ENCODE data around the gene POFUT1. TPM values are rescaled to one million over a fixed set of nuclear protein-coding genes. Genes with fewer than 3 reads are reported as not detected.
A peak's percentile ranks its signal among the peaks of the same experiment; 100 is the strongest.

The POFUT1 gene
- polyA plus RNA-seq, 1 donor, result 147 TPM

DNA sequence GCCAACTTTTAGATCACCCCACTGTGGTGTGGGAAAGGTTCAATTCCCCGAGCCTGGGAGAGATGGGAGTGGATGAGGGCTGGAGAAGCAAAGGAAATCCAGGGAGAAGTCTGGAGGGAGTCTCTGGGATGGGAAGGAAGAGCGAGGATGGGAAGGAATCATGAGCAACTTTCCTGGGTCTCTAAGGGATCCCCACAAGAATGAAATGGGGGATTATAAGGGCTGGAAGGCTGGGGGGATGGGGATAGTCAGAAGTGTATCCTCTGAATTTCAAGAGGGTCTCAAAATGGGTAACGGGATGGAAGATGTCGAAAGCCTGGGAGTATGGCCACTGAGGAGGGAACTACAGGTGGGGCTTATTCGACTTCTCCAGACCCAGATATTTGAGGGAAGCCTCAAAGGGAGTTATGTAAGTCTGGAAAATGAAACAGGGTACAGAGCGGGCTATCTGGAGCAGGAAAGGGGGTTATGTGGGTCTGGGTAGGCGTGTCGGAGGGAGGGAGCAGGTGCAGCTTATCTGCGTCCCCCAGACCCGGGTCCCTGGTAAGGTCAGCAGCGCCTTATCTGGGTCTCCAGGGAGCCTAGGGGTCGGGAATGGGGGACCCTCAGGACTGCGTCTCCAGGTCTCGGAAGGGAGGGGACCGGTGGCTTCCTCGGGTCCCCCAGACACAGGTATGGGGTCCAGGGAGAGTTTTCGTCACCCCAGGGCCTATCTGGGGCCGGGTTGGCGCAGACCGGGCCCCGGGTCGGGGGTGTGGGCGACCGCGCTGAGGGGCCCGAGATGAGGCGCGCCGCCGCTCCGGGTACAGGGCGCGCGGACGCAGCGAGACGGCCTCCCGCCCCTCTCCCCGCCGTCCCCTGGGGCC lies 687 bp upstream of the POFUT1 start:
- WGBS (ENCODE audit: insufficient coverage, low lambda C conversion rate), result 20% methylated on average over 2 of the region's 40 CpGs
- no peaks in the 10 kb centered on the region for H3K9me3 ChIP-seq (ENCODE audit: control insufficient read depth, low read depth, low read length)
- H3K27ac ChIP-seq (ENCODE audit: low read length), result peak overlapping the region; percentile 84
- peak in 1 of 2 donors; percentile 54 for DNase-seq
- H3K27me3 ChIP-seq (ENCODE audit: control insufficient read depth, insufficient read depth, low read length), result no peaks in the 10 kb centered on the region
- H3K4me3 ChIP-seq (ENCODE audit: low read length), result peak overlapping the region; percentile 92
- H3K4me1 ChIP-seq (ENCODE audit: control insufficient read depth, insufficient read depth, low read length), result peaks cover 42% of the 10 kb centered on the region
- peaks cover 34% of the 10 kb centered on the region for H3K36me3 ChIP-seq (ENCODE audit: control insufficient read depth, insufficient read depth, low read length)

- DNase-seq, result peak in 1 of 2 donors; percentile 48
- Histone ChIP-seq H3K4me1 (ENCODE audit: control insufficient read depth, insufficient read depth, low read length) (peaks cover 30% of the 10 kb centered on the region), H3K27me3 (ENCODE audit: control insufficient read depth, insufficient read depth, low read length) (no peaks in the 10 kb centered on the region), H3K27ac (ENCODE audit: low read length) (peak overlapping the region; percentile 97), H3K9me3 (ENCODE audit: control insufficient read depth, low read depth, low read length) (no peaks in the 10 kb centered on the region), H3K4me3 (ENCODE audit: low read length) (peak overlapping the region; percentile 98), H3K36me3 (ENCODE audit: control insufficient read depth, insufficient read depth, low read length) (peaks cover 29% of the 10 kb centered on the region)
- WGBS (ENCODE audit: insufficient coverage, low lambda C conversion rate), result no CpG with 5 or more reads among the region's 13 CpGs
These were observed 947 bp downstream of the POFUT1 start for GRCh38 chr20:32208499-32209154.

GRCh38 chr20:32209850-32210605 lies 2.3 kb downstream of the POFUT1 start:
- peaks cover 37% of the 10 kb centered on the region for H3K36me3 ChIP-seq (ENCODE audit: control insufficient read depth, insufficient read depth, low read length)
- H3K27me3 ChIP-seq (ENCODE audit: control insufficient read depth, insufficient read depth, low read length), result no peaks in the 10 kb centered on the region
- no CpG with 5 or more reads among the region's 9 CpGs for whole genome bisulfite sequencing (ENCODE audit: insufficient coverage, low lambda C conversion rate)
- H3K27ac ChIP-seq (ENCODE audit: low read length), result peak overlapping the region; percentile 97
- no peaks in the 10 kb centered on the region for H3K9me3 ChIP-seq (ENCODE audit: control insufficient read depth, low read depth, low read length)
- peak overlapping the region; percentile 98 for H3K4me3 ChIP-seq (ENCODE audit: low read length)
- peak in 1 of 2 donors; percentile 56 for DNase-seq
- H3K4me1 ChIP-seq (ENCODE audit: control insufficient read depth, insufficient read depth, low read length), result peaks cover 29% of the 10 kb centered on the region

DNA sequence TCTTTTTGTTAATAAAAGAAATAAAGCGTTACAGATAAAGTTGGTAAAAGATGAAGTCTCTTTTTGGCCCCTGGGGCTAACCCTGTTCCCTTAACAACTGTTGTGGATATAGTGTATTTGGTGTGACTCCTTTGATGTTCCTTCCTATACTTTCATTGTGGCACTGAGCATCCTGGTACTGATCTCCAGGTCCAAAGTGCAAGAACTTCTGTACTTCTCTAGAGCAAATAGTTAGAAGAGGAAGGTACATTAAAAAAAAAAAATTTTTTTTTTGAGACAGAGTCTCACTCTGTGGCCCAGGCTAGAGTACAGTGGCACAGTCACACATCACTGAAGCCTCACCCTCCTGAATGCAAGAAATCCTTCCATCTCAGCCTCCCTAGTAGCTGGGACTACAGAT lies 6.2 kb downstream of the POFUT1 start:
- Histone ChIP-seq H3K27me3 (ENCODE audit: control insufficient read depth, insufficient read depth, low read length) (no peaks in the 10 kb centered on the region), H3K27ac (ENCODE audit: low read length) (peak overlapping the region; percentile 98), H3K4me3 (ENCODE audit: low read length) (no peak overlapping the region), H3K9me3 (ENCODE audit: control insufficient read depth, low read depth, low read length) (no peaks in the 10 kb centered on the region), H3K36me3 (ENCODE audit: control insufficient read depth, insufficient read depth, low read length) (peaks cover 69% of the 10 kb centered on the region), H3K4me1 (ENCODE audit: control insufficient read depth, insufficient read depth, low read length) (peaks cover 63% of the 10 kb centered on the region)
- 40% methylated on average over 1 of the region's 1 CpG for WGBS (ENCODE audit: insufficient coverage, low lambda C conversion rate)
- DNase-seq, result peak in 1 of 2 donors; percentile 67

DNA sequence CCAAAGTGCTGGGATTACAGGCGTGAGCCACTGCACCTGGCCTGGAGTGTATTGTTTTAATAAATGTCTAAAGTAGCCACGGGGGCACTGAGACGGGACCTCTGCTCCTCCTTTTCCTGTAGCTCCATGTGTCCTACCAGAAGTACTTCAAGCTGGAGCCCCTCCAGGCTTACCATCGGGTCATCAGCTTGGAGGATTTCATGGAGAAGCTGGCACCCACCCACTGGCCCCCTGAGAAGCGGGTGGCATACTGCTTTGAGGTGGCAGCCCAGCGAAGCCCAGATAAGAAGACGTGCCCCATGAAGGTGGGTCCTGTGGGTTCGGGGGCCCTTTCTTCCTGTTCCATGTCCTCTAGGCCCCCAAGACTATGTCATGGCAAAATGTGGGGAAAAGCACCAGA lies 7.5 kb downstream of the POFUT1 start:
- Histone ChIP-seq H3K4me1 (ENCODE audit: control insufficient read depth, insufficient read depth, low read length) (peaks cover 53% of the 10 kb centered on the region), H3K36me3 (ENCODE audit: control insufficient read depth, insufficient read depth, low read length) (peaks cover 71% of the 10 kb centered on the region), H3K4me3 (ENCODE audit: low read length) (no peak overlapping the region), H3K27me3 (ENCODE audit: control insufficient read depth, insufficient read depth, low read length) (no peaks in the 10 kb centered on the region), H3K27ac (ENCODE audit: low read length) (peak overlapping the region; percentile 98), H3K9me3 (ENCODE audit: control insufficient read depth, low read depth, low read length) (no peaks in the 10 kb centered on the region)
- no peak for DNase-seq
- no CpG with 5 or more reads among the region's 8 CpGs for WGBS (ENCODE audit: insufficient coverage, low lambda C conversion rate)

- DNase-seq, result no peak
- H3K9me3 ChIP-seq (ENCODE audit: control insufficient read depth, low read depth, low read length), result no peaks in the 10 kb centered on the region
- peak overlapping the region; percentile 98 for H3K27ac ChIP-seq (ENCODE audit: low read length)
- peaks cover 52% of the 10 kb centered on the region for H3K4me1 ChIP-seq (ENCODE audit: control insufficient read depth, insufficient read depth, low read length)
- H3K27me3 ChIP-seq (ENCODE audit: control insufficient read depth, insufficient read depth, low read length), result no peaks in the 10 kb centered on the region
- 100% methylated on average over 1 of the region's 3 CpGs for WGBS (ENCODE audit: insufficient coverage, low lambda C conversion rate)
- H3K36me3 ChIP-seq (ENCODE audit: control insufficient read depth, insufficient read depth, low read length), result peaks cover 71% of the 10 kb centered on the region
- no peak overlapping the region for H3K4me3 ChIP-seq (ENCODE audit: low read length)
These were observed 8.0 kb downstream of the POFUT1 start for GRCh38 chr20:32215729-32216128.

DNA sequence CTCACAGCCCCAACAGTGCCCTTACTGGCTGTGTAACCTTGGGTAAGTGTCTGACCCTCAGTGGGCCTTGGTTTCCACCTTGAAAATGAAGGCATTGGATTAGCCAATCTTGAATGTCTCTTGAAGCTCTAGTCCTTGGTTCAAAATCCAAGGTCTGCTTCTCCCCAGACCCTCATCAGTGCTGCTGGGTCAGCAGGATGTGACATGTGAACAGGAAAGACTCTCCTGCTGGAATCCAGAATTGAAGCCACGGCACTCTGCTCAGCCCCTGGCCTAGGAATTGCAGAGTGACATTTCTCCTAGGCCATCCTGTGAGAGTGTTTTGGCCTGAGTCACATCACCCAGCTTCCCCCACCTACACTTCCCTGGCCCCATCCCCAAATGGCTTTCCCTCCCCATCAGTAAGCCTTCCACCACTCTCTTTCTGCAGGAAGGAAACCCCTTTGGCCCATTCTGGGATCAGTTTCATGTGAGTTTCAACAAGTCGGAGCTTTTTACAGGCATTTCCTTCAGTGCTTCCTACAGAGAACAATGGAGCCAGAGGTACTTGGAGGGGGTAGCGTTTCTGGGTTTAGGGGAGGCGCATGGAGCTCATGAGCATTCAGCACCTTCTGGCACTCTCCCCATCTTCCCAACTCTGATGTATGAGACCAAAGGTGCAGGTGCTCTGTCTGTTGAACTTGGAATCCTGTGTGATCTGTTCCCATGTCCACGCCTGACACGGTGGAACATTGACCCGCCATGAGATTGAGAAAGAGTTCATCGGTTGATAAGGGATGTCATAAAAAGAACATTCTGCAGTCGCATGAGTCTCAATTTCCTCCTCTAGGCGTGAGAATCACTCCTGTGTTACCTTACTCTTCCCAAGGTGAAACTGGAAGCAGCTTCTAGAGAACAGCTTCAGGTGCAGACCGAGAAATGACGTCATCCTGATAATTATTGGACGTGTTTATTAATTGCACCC lies 8.8 kb downstream of the POFUT1 start:
- H3K4me1 ChIP-seq (ENCODE audit: control insufficient read depth, insufficient read depth, low read length), result peaks cover 53% of the 10 kb centered on the region
- peak overlapping the region; percentile 98 for H3K27ac ChIP-seq (ENCODE audit: low read length)
- peak; percentile 95 to 99 for DNase-seq
- H3K4me3 ChIP-seq (ENCODE audit: low read length), result no peak overlapping the region
- 0% methylated on average over 1 of the region's 13 CpGs for WGBS (ENCODE audit: insufficient coverage, low lambda C conversion rate)
- peaks cover 75% of the 10 kb centered on the region for H3K36me3 ChIP-seq (ENCODE audit: control insufficient read depth, insufficient read depth, low read length)
- H3K27me3 ChIP-seq (ENCODE audit: control insufficient read depth, insufficient read depth, low read length), result no peaks in the 10 kb centered on the region
- H3K9me3 ChIP-seq (ENCODE audit: control insufficient read depth, low read depth, low read length), result no peaks in the 10 kb centered on the region

GRCh38 chr20:32218156-32218900 lies 10.6 kb downstream of the POFUT1 start:
- WGBS (ENCODE audit: insufficient coverage, low lambda C conversion rate), result no CpG with 5 or more reads among the region's 5 CpGs
- Histone ChIP-seq H3K27me3 (ENCODE audit: control insufficient read depth, insufficient read depth, low read length) (no peaks in the 10 kb centered on the region), H3K4me1 (ENCODE audit: control insufficient read depth, insufficient read depth, low read length) (peaks cover 54% of the 10 kb centered on the region), H3K4me3 (ENCODE audit: low read length) (no peak overlapping the region), H3K9me3 (ENCODE audit: control insufficient read depth, low read depth, low read length) (no peaks in the 10 kb centered on the region), H3K27ac (ENCODE audit: low read length) (peak overlapping the region; percentile 98), H3K36me3 (ENCODE audit: control insufficient read depth, insufficient read depth, low read length) (peaks cover 78% of the 10 kb centered on the region)
- no peak for DNase-seq

DNA sequence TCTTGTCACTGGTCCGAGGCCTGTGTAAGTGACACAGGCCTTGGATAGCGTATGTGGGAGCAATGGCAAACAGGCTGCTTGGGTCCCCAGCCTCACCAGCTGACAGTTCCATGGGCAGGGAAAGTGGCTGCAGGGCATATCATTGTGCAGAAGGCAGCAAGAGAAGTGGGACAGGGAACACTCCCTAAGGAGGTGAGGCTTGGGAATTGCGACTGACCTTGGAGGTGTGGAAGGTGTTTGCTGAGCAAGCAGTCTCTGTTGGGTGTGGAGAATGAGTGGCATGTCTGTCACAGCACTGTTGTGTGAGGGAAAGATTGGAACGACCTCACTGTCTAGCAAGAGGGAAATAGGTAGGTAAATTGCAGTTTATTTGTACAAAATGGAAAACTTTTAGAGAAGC lies 16.8 kb downstream of the POFUT1 start:
- peak; percentile 85 to 92 for DNase-seq
- peak overlapping the region; percentile 99 for H3K27ac ChIP-seq (ENCODE audit: low read length)
- H3K4me1 ChIP-seq (ENCODE audit: control insufficient read depth, insufficient read depth, low read length), result peaks cover 60% of the 10 kb centered on the region

More for the DNA sequence above, 16.8 kb downstream of the POFUT1 start:
- no peak overlapping the region for H3K4me3 ChIP-seq (ENCODE audit: low read length)
- no peaks in the 10 kb centered on the region for H3K27me3 ChIP-seq (ENCODE audit: control insufficient read depth, insufficient read depth, low read length)
- H3K9me3 ChIP-seq (ENCODE audit: control insufficient read depth, low read depth, low read length), result no peaks in the 10 kb centered on the region
- peaks cover 66% of the 10 kb centered on the region for H3K36me3 ChIP-seq (ENCODE audit: control insufficient read depth, insufficient read depth, low read length)
- WGBS (ENCODE audit: insufficient coverage, low lambda C conversion rate), result no CpG with 5 or more reads among the region's 4 CpGs
